Keratinocyte (primary cell): ENCODE results near the gene C9orf50.

ENCODE experiments used
- CTCF ChIP-seq, 3 experiments: IDR thresholded peaks in 1 of 3; conservative IDR thresholded peaks in 1 of 3; optimal IDR thresholded peaks in 1 of 3; 2 replicates in 2 of 3; 3 replicates in 1 of 3; pipeline versions ENCODE3 to v1.5.1; 2011; ENCODE audit warnings: low read length in 3 of 3, mild to moderate bottlenecking in 3 of 3, moderate library complexity in 2 of 3, control low read depth in 1 of 3, inconsistent platforms in 1 of 3; ENCODE audit not compliant: insufficient read depth in 2 of 3; ENCODE audit errors: extremely low read depth in 1 of 3
- EZH2 ChIP-seq: IDR thresholded peaks from one replicate; pipeline ENCODE4 v1.6.1; 2012; ENCODE audit warnings: inconsistent platforms, mild to moderate bottlenecking, low read length, moderate library complexity

DNA sequence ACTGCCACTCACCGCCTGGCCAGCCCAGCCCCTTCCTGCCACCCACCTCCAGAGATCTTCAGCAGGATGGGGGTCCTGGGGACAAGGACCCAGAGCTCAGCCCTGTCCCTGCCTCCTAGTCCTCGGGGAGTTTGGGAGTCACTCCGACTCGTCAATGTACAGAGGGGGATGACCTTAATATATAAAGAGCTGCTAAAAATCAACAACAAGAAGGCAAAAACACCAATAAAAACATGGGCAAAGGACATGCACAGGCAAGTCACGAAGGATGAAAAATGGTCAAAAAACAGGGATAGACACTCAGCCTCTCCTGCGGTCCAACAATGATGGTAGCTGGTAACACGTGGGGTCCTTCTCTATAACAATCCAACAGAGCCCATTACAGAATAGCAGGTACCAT, 25.8 kb upstream of the C9orf50 start:
- TF ChIP-seq CTCF (optimal IDR thresholded peaks at IDR 0.05 in 1 of 3, IDR thresholded peaks at IDR 0.05 in 1 of 3, conservative IDR thresholded peaks at IDR 0.05 in 1 of 3; ENCODE audit: extremely low read depth in 1 of 3, insufficient read depth in 2 of 3, low read length in 3 of 3) (no peak), EZH2 (no peak)
